Neuronal stem cell (in vitro differentiated cells): ENCODE results near the gene EPS8L2.

Experiments used
- DNase-seq: peaks from one replicate; pipeline ENCODE4 v3.0.0-alpha.2; 2013; ENCODE audit warnings: low spot score
- H2AFZ ChIP-seq: one replicate; pipeline ENCODE4 v1.6.1; 2013; ENCODE audit warnings: mild to moderate bottlenecking, low read length, inconsistent platforms
- H2AK5ac ChIP-seq: 2 replicates; pipeline ENCODE4 v1.6.1; 2013; ENCODE audit warnings: low read depth, mild to moderate bottlenecking, inconsistent platforms, low read length, moderate library complexity, mixed read lengths
- H2BK120ac ChIP-seq: 2 replicates; pipeline ENCODE4 v1.6.1; 2013; ENCODE audit warnings: low read depth, mild to moderate bottlenecking, inconsistent platforms, low read length, moderate library complexity, mixed read lengths
- H2BK12ac ChIP-seq: one replicate; pipeline ENCODE4 v1.6.1; 2013; ENCODE audit warnings: low read length, inconsistent platforms
- H2BK15ac ChIP-seq: 2 replicates; pipeline ENCODE4 v1.6.1; 2013; ENCODE audit warnings: mild to moderate bottlenecking, low read length, inconsistent platforms, mixed read lengths
- H2BK5ac ChIP-seq: one replicate; pipeline ENCODE4 v1.6.1; 2013; ENCODE audit warnings: inconsistent platforms, mild to moderate bottlenecking, low read length, moderate library complexity
- H3K14ac ChIP-seq: one replicate; pipeline ENCODE4 v1.6.1; 2013; ENCODE audit warnings: low read length, inconsistent platforms
- H3K18ac ChIP-seq: 2 replicates; pipeline ENCODE4 v1.6.1; 2013; ENCODE audit warnings: low read length, inconsistent platforms
- H3K23ac ChIP-seq: 2 replicates; pipeline ENCODE4 v1.6.1; 2013; ENCODE audit warnings: low read depth, mild to moderate bottlenecking, mixed read lengths, low read length, inconsistent platforms; ENCODE audit not compliant: poor library complexity
- H3K27ac ChIP-seq: replicated peaks from 3 replicates; pipeline ENCODE4 v1.5.1; 2013; ENCODE audit warnings: low read length, inconsistent platforms
- H3K27me3 ChIP-seq, 3 experiments: 2 replicates each; pipeline ENCODE4 v1.6.1; 2013; ENCODE audit warnings: low read length in 3 of 3, mild to moderate bottlenecking in 2 of 3, inconsistent platforms in 1 of 3, low read depth in 1 of 3, mixed read lengths in 1 of 3, moderate library complexity in 1 of 3; ENCODE audit not compliant: control insufficient read depth in 3 of 3, insufficient read depth in 3 of 3
- H3K36me3 ChIP-seq, 2 donors: replicated peaks in 1 of 2; 2 replicates each; pipeline ENCODE4 v1.6.1; 2013; ENCODE audit warnings: low read length in 2 of 2; ENCODE audit not compliant: control insufficient read depth in 2 of 2, insufficient read depth in 2 of 2
- H3K4ac ChIP-seq: 2 replicates; pipeline ENCODE4 v1.6.1; 2013; ENCODE audit warnings: inconsistent platforms, mild to moderate bottlenecking, low read length, moderate library complexity
- H3K4me1 ChIP-seq, 2 donors: 1 replicate in 1 of 2; 2 replicates in 1 of 2; pipeline ENCODE4 v1.6.1; 2013; ENCODE audit warnings: low read length in 2 of 2, low read depth in 1 of 2; ENCODE audit not compliant: control insufficient read depth in 2 of 2, insufficient read depth in 1 of 2
- H3K4me2 ChIP-seq: one replicate; pipeline ENCODE4 v1.6.1; 2013; ENCODE audit warnings: mild to moderate bottlenecking, low read length, inconsistent platforms; ENCODE audit not compliant: insufficient read depth, poor library complexity, severe bottlenecking
- H3K4me3 ChIP-seq, 2 donors: 2 replicates each; pipeline ENCODE4 v1.5.1; 2013; ENCODE audit warnings: low read length in 2 of 2, mild to moderate bottlenecking in 2 of 2, inconsistent platforms in 1 of 2, moderate library complexity in 1 of 2
- H3K79me1 ChIP-seq: one replicate; pipeline ENCODE4 v1.6.1; 2013; ENCODE audit warnings: low read depth, mild to moderate bottlenecking, inconsistent platforms, low read length, moderate library complexity
- H3K9ac ChIP-seq: one replicate; pipeline ENCODE4 v1.6.1; 2013; ENCODE audit warnings: mild to moderate bottlenecking, low read depth, low read length, inconsistent platforms; ENCODE audit not compliant: poor library complexity
- H3K9me3 ChIP-seq, 2 donors: replicated peaks in 1 of 2; 2 replicates each; pipeline versions ENCODE3 to v1.6.1; 2013; ENCODE audit warnings: low read length in 2 of 2, mild to moderate bottlenecking in 2 of 2, inconsistent platforms in 1 of 2, low read depth in 1 of 2, mixed read lengths in 1 of 2, moderate library complexity in 1 of 2; ENCODE audit not compliant: control insufficient read depth in 2 of 2, insufficient read depth in 1 of 2
- H4K8ac ChIP-seq: one replicate; pipeline ENCODE4 v1.6.1; 2013; ENCODE audit warnings: low read depth, mild to moderate bottlenecking, inconsistent platforms, low read length, moderate library complexity
- H4K91ac ChIP-seq: one replicate; pipeline ENCODE4 v1.6.1; 2013; ENCODE audit warnings: low read length, low read depth, mild to moderate bottlenecking, inconsistent platforms; ENCODE audit not compliant: poor library complexity
- WGBS, 2 donors: extraction: QIAGEN DNeasy Blood & Tissue Kit; methylation state at CpG; one replicate each; pipeline ENCODE4 v1.1.7; 2013; ENCODE audit warnings: missing lambda C conversion rate in 2 of 2, mixed read lengths in 1 of 2; ENCODE audit not compliant: insufficient read length in 2 of 2, insufficient replicate concordance in 1 of 2; ENCODE audit errors: extremely low coverage in 2 of 2; 5-methylcytosine and 5-hydroxymethylcytosine counted together

Gene EPS8L2

DNA sequence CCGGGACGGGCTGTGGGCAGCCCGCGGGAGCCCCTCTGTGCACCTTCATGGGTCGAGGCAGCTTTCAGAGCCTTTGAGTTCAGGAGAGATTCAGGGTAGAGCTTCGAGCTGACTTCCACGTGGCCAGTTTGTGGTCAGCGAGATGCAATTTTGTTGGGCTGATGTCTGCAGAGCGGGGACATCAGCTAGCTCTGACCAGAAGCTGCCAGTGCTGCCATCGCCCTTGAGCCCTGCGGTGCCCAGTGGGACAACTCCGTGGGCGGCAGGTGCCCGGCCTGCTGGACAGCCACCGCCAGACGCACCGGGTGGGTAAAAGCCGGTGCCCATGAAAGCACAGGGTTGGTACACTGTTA, 42.0 kb downstream of the EPS8L2 start:
- peak overlapping the region; percentile 99 for H3K23ac ChIP-seq
- H3K4me1 ChIP-seq = peaks cover 10 to 13% of the 10 kb centered on the region in 2 donors
- no peak for DNase-seq
- H3K4me2 ChIP-seq = peak overlapping the region; percentile 99
- no peak overlapping the region for H4K8ac ChIP-seq
- peak overlapping the region; percentile 24 for H2BK15ac ChIP-seq
- no peak overlapping the region for H2BK120ac ChIP-seq
- WGBS, 2 donors = no CpG with 5 or more reads among the region's 18 CpGs
- H3K36me3 ChIP-seq = peaks cover 0 to 3% of the 10 kb centered on the region in 2 donors
- H3K9ac ChIP-seq = peak overlapping the region; percentile 96
- no peak overlapping the region for H4K91ac ChIP-seq
- peak overlapping the region; percentile 92 for H2AK5ac ChIP-seq
- H3K79me1 ChIP-seq = peaks cover 9% of the 10 kb centered on the region
- H3K9me3 ChIP-seq = peaks cover 0 to 1% of the 10 kb centered on the region in 2 donors
- peak overlapping the region; percentile 95 to 96 for H3K4me3 ChIP-seq
- no peak overlapping the region for H2BK12ac ChIP-seq
- H3K14ac ChIP-seq = peak overlapping the region; percentile 76
- peak overlapping the region; percentile 41 for H3K4ac ChIP-seq
- H3K27me3 ChIP-seq = peaks cover 0 to 2% (median 0%) of the 10 kb centered on the region in 3 experiments
- peak overlapping the region; percentile 95 for H3K18ac ChIP-seq
- peak overlapping the region; percentile 91 for H2AFZ ChIP-seq
- peak overlapping the region; percentile 77 for H2BK5ac ChIP-seq
- no peak overlapping the region for H3K27ac ChIP-seq

DNA sequence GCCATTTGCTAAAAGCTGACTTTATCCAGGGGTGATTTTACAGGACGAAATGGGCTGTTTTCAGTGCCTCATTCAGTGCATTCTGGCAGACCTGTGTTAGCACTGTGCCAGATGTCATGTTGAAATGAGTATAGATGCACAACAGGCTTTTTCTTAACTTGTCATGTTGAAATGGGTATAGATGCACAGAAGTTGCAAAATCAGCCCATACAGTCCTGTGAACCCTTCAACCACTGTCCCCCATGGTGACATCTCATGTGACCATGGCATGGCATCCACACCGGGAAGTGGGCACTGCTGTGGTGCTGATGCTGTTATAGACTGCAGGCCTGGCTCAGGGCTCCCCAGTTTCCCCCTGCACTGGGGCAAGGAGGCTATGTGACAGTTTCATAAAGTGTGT, 43.7 kb downstream of the EPS8L2 start:
- Histone ChIP-seq H3K9ac (peak overlapping the region; percentile 53), H3K79me1 (peaks cover 9% of the 10 kb centered on the region), H2AFZ (no peak overlapping the region), H3K27ac (no peak overlapping the region), H2BK15ac (no peak overlapping the region), H3K18ac (no peak overlapping the region), H4K8ac (peak overlapping the region; percentile 7), H4K91ac (no peak overlapping the region), H3K14ac (no peak overlapping the region), H2BK12ac (no peak overlapping the region), H3K4me1 (peaks cover 10 to 13% of the 10 kb centered on the region in 2 donors), H3K4me3 (no peak overlapping the region), H3K4me2 (no peak overlapping the region), H3K9me3 (peaks cover 0 to 1% of the 10 kb centered on the region in 2 donors), H3K27me3 (peaks cover 0 to 2% (median 0%) of the 10 kb centered on the region in 3 experiments), H3K4ac (no peak overlapping the region), H3K36me3 (peaks cover 0 to 3% of the 10 kb centered on the region in 2 donors), H2AK5ac (no peak overlapping the region), H2BK120ac (no peak overlapping the region), H2BK5ac (no peak overlapping the region), H3K23ac (no peak overlapping the region)
- DNase-seq = no peak
- WGBS, 2 donors = no CpG with 5 or more reads among the region's 2 CpGs

DNA sequence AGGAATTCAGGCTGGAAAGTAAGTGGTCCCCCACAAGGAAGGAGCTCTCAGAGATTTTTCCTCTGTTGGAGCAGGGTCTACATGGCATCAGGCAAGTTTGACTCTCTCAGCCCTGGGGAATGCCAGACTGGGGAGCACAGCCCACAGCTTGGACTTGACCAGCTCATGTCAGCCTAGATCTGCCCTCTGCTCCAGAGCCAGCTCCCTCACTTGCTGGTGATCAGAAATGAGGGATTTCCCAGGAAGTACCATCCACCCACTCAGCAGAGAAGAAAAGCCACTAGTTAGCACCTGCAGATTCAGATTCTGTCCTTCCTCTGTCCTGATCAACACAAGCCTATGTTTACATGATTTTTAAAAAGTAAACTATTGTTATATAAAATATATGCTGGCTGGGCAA, 54.2 kb downstream of the EPS8L2 start:
- no peak for DNase-seq
- H3K36me3 ChIP-seq = peaks cover 45 to 87% of the 10 kb centered on the region in 2 donors
- no peak overlapping the region for H2BK5ac ChIP-seq

DNA sequence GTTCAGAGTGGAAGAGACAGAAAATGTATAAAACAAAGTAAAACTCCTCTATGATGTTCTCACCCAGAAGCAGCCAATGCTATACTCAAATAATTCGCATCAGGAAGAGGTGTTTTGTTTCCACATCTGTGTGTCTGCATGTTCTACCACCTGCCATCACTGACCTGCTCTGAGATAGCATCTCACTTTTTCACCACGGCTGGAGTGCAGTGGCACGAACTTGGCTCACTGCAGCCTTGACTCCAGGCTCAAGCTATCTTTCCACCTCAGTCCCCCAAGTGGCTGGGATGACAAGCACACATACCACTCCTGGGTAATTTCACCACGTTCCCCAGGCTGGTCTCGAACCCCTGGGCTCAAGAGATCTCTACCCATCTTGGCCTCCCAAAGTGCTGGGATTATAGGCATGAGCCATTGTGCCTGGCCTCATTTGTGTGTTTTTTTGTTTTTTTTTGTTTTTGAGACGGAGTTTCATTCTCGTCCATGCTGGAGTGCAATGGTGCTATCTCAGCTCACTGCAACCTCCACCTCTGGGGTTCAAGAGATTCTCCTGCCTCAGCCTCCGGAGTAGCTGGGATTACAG, 55.6 kb downstream of the EPS8L2 start:
- Histone ChIP-seq H4K91ac (no peak overlapping the region), H2BK120ac (no peak overlapping the region), H2AFZ (no peak overlapping the region), H3K18ac (no peak overlapping the region), H3K36me3 (peaks cover 44 to 87% of the 10 kb centered on the region in 2 donors), H3K4me1 (no peaks in the 10 kb centered on the region), H2AK5ac (no peak overlapping the region), H2BK12ac (no peak overlapping the region), H4K8ac (no peak overlapping the region), H3K27me3 (no peaks in the 10 kb centered on the region), H2BK5ac (no peak overlapping the region), H3K4me2 (no peak overlapping the region), H2BK15ac (no peak overlapping the region), H3K9ac (no peak overlapping the region), H3K27ac (no peak overlapping the region), H3K4ac (no peak overlapping the region), H3K79me1 (peaks cover 2% of the 10 kb centered on the region), H3K9me3 (no peaks in the 10 kb centered on the region), H3K4me3 (peak overlapping the region in 1 of 2 donors; percentile 61), H3K14ac (no peak overlapping the region), H3K23ac (no peak overlapping the region)
- no peak for DNase-seq
- no CpG with 5 or more reads among the region's 8 CpGs for WGBS, 2 donors

More for the DNA sequence above, 54.2 kb downstream of the EPS8L2 start:
- Histone ChIP-seq H3K9me3 (no peaks in the 10 kb centered on the region), H2AK5ac (no peak overlapping the region), H3K18ac (no peak overlapping the region), H4K8ac (no peak overlapping the region), H3K14ac (no peak overlapping the region), H4K91ac (no peak overlapping the region), H2AFZ (no peak overlapping the region), H2BK120ac (no peak overlapping the region), H2BK12ac (no peak overlapping the region), H3K79me1 (peaks cover 4% of the 10 kb centered on the region), H3K27ac (no peak overlapping the region), H3K23ac (no peak overlapping the region), H3K4me1 (no peaks in the 10 kb centered on the region), H3K4ac (no peak overlapping the region), H3K4me2 (no peak overlapping the region), H3K27me3 (no peaks in the 10 kb centered on the region), H3K4me3 (no peak overlapping the region), H2BK15ac (no peak overlapping the region), H3K9ac (no peak overlapping the region)
